CD4-positive, CD25-positive, alpha-beta regulatory T cell (primary cell): Measurements from ENCODE around the gene HIVEP3. TPM values are rescaled to one million over a fixed set of nuclear protein-coding genes. Genes with fewer than 3 reads are reported as not detected.
A peak's percentile ranks its signal among the peaks of the same experiment; 100 is the strongest.
"Not testable (repeated sequence)": the region's sequence is repeated elsewhere in the genome, so short reads cannot be mapped to it uniquely, and the experiment has no call there.

Experiments used
- ATAC-seq, 2 donors: fragments of 150-1000 bp; cut with Tn5 transposase; one replicate each; pipeline ENCODE4 v1.10.0; 2021; ENCODE audit warnings: low read depth in 2 of 2, moderate number of reproducible peaks in 2 of 2, moderate library complexity in 1 of 2
- DNase-seq, 3 donors: peaks; one replicate each; pipeline versions ENCODE4 v3.0.0 to v3.0.0-alpha.2; 2012 to 2022; ENCODE audit warnings: mixed read lengths in 1 of 3
- H3K27ac ChIP-seq: one replicate; pipeline ENCODE4 v1.7.0; 2013; ENCODE audit warnings: mild to moderate bottlenecking, low read length; ENCODE audit not compliant: insufficient read depth, poor library complexity, severe bottlenecking
- H3K27me3 ChIP-seq: one replicate; pipeline ENCODE4 v1.7.0; 2013; ENCODE audit warnings: low read length; ENCODE audit not compliant: control insufficient read depth, insufficient read depth
- H3K36me3 ChIP-seq: one replicate; pipeline ENCODE4 v1.7.0; 2013; ENCODE audit warnings: mild to moderate bottlenecking, low read length, moderate library complexity; ENCODE audit not compliant: control insufficient read depth, insufficient read depth
- H3K4me1 ChIP-seq: 2 replicates; pipeline ENCODE4 v1.7.0; 2013; ENCODE audit warnings: mild to moderate bottlenecking, low read length; ENCODE audit not compliant: insufficient read depth, control insufficient read depth, poor library complexity, severe bottlenecking
- H3K4me3 ChIP-seq: one replicate; pipeline ENCODE4 v1.7.0; 2013; ENCODE audit warnings: low read depth, mild to moderate bottlenecking, low read length, moderate library complexity
- H3K9me3 ChIP-seq, 2 experiments: 1 replicate in 1 of 2; 2 replicates in 1 of 2; pipeline ENCODE4 v1.7.0; 2013; ENCODE audit warnings: low read length in 2 of 2, mild to moderate bottlenecking in 1 of 2, moderate library complexity in 1 of 2; ENCODE audit not compliant: control insufficient read depth in 2 of 2
- H3K27ac Mint-ChIP-seq, 3 donors: one replicate each; pipeline ENCODE4 v1.8.0; 2020 to 2022; ENCODE audit warnings: mild to moderate bottlenecking in 3 of 3, mixed read lengths in 3 of 3, moderate library complexity in 2 of 3
- H3K27me3 Mint-ChIP-seq: one replicate; pipeline ENCODE4 v1.8.0; 2022; ENCODE audit warnings: mild to moderate bottlenecking, mixed read lengths
- H3K36me3 Mint-ChIP-seq: one replicate; pipeline ENCODE4 v1.8.0; 2020; ENCODE audit warnings: mixed read lengths
- H3K4me1 Mint-ChIP-seq, 4 donors: one replicate each; pipeline ENCODE4 v1.8.0; 2020 to 2022; ENCODE audit warnings: mixed read lengths in 4 of 4, mild to moderate bottlenecking in 1 of 4
- H3K4me3 Mint-ChIP-seq, 4 donors: one replicate each; pipeline ENCODE4 v1.8.0; 2020 to 2022; ENCODE audit warnings: mild to moderate bottlenecking in 4 of 4, mixed read lengths in 4 of 4, moderate library complexity in 3 of 4
- H3K9me3 Mint-ChIP-seq, 7 donors: one replicate each; pipeline ENCODE4 v1.8.0; 2020 to 2022; ENCODE audit warnings: mixed read lengths in 7 of 7, mild to moderate bottlenecking in 3 of 7, moderate library complexity in 2 of 7
- polyA plus RNA-seq, 4 donors: library from polyadenylated mRNA; unstranded; fragments of 300-500 nt; fragmentation: Illumina TruSeq; gene quantifications; one replicate each; pipeline ENCODE4 v1.2.3, GENCODE V29; 2021
- total RNA-seq: library from RNA; stranded (reverse); gene quantifications from one replicate; pipeline ENCODE4 v1.2.3, GENCODE V29; 2022

The HIVEP3 gene
- total and polyA plus RNA-seq, 5 donors from 2014 or later = 3.9 to 17.2 (median 7.5) TPM

DNA sequence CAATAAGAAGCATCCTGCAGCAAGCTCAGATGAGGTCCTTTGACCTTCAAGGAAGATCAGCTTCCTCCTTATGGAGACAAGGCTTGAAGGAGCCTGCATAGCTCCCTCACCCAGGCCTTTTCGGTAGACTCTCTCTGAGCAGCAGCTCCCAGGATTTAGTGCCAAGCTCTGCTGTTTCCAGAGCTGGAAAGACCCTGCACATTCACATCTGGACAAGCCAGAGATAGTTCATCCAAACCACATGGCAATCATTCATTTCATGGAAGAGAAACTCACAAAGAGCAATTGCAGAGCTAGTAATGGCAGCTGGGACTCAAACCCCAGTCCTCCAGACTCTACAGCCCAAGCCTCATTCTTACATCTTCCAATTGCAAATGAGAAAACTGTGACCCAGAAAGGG is 357.8 kb downstream of the HIVEP3 start:
- Histone ChIP-seq H3K9me3 (no peaks in the 10 kb centered on the region), H3K27me3 (no peaks in the 10 kb centered on the region), H3K36me3 (no peaks in the 10 kb centered on the region), H3K4me1 (no peaks in the 10 kb centered on the region), H3K4me3 (no peak overlapping the region), H3K27ac (no peak overlapping the region)
- ATAC-seq (no peak), DNase-seq (no peak)
- Mint-ChIP-seq H3K4me3 (no peak overlapping the region), H3K36me3 (peaks cover 51% of the 10 kb centered on the region), H3K4me1 (peaks cover 7 to 14% (median 11%) of the 10 kb centered on the region in 4 donors), H3K27ac (no peak overlapping the region), H3K9me3 (peaks cover 0 to 2% (median 0%) of the 10 kb centered on the region in 7 donors), H3K27me3 (no peaks in the 10 kb centered on the region)

DNA sequence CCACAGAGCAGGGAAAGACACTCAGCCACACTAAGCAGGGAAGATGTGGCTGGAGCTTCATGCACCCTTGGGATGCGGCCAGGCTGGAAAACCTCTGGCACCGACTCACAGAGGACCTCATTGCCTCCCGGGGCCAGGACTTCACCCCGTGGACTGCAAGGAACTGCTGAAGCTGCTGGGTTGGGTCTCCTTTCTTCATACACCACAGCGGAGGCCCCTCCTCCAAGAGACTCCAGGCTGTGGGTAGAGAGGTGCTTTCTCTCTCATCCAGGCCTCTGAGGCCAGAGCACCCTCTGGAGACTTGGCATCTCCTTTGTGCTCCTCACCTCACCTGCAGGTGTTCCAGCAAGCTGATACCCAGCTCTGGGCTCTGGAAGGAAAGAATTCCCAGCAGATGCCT is 358.2 kb downstream of the HIVEP3 start:
- Mint-ChIP-seq H3K4me3 (no peak overlapping the region), H3K4me1 (peaks cover 6 to 14% (median 10%) of the 10 kb centered on the region in 4 donors), H3K27me3 (no peaks in the 10 kb centered on the region), H3K36me3 (peaks cover 56% of the 10 kb centered on the region), H3K27ac (no peak overlapping the region), H3K9me3 (peaks cover 0 to 3% (median 2%) of the 10 kb centered on the region in 7 donors)
- Histone ChIP-seq H3K9me3 (no peaks in the 10 kb centered on the region), H3K27me3 (no peaks in the 10 kb centered on the region), H3K36me3 (no peaks in the 10 kb centered on the region), H3K4me1 (no peaks in the 10 kb centered on the region), H3K27ac (no peak overlapping the region), H3K4me3 (no peak overlapping the region)
- ATAC-seq (no peak), DNase-seq (no peak)

DNA sequence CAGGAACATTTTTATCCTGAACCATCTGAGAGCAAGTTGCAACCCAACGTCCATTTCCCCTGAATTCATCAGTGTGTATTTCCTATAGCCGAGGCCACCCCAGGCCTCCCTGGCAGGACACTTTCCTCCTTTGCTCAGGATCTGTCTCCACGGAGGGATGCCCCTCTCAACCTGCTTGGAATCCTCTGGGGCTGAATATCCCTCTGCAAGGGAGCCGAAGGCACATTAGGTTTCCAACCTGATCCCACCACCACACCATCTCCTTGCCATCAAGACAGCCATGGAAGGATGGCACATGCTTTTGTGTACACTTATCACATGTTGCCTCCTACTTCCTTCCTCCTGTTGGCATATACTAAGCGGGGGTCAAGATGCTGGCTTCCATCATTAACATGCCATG is 359.4 kb downstream of the HIVEP3 start:
- H3K9me3 Mint-ChIP-seq = peaks cover 0 to 4% (median 2%) of the 10 kb centered on the region in 7 donors
- H3K36me3 Mint-ChIP-seq = peaks cover 46% of the 10 kb centered on the region
- Histone ChIP-seq H3K9me3 (no peaks in the 10 kb centered on the region), H3K27ac (no peak overlapping the region), H3K4me1 (no peaks in the 10 kb centered on the region), H3K4me3 (no peak overlapping the region), H3K27me3 (no peaks in the 10 kb centered on the region), H3K36me3 (no peaks in the 10 kb centered on the region)
- DNase-seq (no peak), ATAC-seq (no peak)
- H3K4me3 Mint-ChIP-seq = no peak overlapping the region
- peaks cover 5 to 9% (median 6%) of the 10 kb centered on the region in 4 donors for H3K4me1 Mint-ChIP-seq
- no peaks in the 10 kb centered on the region for H3K27me3 Mint-ChIP-seq
- peak overlapping the region in 1 of 3 donors; percentile 3 for H3K27ac Mint-ChIP-seq

DNA sequence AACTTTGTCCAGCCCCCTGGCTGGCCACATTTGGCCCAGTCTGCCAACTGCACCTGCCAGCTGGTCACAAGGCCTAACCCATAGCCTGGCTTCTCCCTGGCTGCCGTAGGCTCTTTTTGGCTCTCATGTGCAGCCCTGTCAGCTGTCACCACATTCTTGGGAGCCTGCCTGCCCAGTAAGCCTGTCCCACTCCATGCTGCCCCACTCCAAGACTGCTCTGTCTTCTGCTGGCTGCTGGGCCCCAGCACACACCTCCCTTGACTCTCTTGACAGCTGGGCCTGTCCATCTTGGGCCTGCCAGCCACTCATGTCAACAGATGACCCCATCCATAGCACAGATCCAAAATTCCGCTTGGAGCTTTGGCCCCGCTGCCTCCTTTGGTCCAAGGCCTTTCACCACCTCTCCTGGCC is 360.0 kb downstream of the HIVEP3 start:
- H3K9me3 Mint-ChIP-seq = peaks cover 0 to 7% (median 2%) of the 10 kb centered on the region in 7 donors
- peaks cover 41% of the 10 kb centered on the region for H3K36me3 Mint-ChIP-seq
- ATAC-seq (no peak), DNase-seq (no peak)
- Histone ChIP-seq H3K27ac (no peak overlapping the region), H3K36me3 (no peaks in the 10 kb centered on the region), H3K27me3 (no peaks in the 10 kb centered on the region), H3K4me1 (no peaks in the 10 kb centered on the region), H3K9me3 (no peaks in the 10 kb centered on the region), H3K4me3 (no peak overlapping the region)
- H3K27ac Mint-ChIP-seq = no peak overlapping the region
- H3K4me3 Mint-ChIP-seq = no peak overlapping the region
- no peaks in the 10 kb centered on the region for H3K27me3 Mint-ChIP-seq
- peaks cover 3 to 5% (median 4%) of the 10 kb centered on the region in 4 donors for H3K4me1 Mint-ChIP-seq

DNA sequence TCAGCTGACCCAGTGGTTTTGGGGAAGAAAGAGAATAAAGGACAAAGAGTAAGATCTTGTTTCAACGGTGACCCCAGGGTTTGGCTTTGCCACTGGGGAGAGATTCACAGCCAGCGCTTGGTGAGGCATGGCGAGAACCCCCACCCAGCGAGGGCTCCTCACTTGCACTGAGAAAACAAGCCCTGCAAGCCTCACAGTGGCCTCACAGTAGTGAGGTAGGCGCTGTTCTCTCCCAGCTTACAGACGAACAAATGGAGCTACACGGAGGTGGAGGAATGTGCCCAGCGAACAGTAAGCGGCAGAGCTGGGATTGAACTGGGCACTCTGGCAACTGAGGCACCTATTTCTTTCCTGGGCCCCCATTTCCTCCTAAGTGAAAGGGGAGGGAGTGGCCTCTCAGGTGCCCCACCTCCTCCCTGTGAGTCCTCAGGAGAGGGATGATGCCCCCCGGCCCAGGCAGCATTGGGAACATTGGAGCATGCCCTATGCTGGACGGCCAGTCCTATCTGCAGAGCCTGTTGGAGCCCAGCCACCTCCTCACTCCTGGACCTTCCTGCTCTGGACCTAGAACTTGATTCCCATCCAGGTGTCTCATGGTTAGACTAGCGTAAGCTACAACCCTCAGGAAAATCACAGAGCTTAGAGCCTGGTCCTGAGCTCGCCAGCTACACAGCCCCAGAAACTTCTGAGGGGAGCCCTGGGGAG is 360.8 kb downstream of the HIVEP3 start:
- ATAC-seq (no peak), DNase-seq (no peak)
- no peaks in the 10 kb centered on the region for H3K27me3 Mint-ChIP-seq
- no peak overlapping the region for H3K27ac ChIP-seq
- no peaks in the 10 kb centered on the region for H3K4me1 ChIP-seq
- peak overlapping the region in 1 of 3 donors; percentile 11 for H3K27ac Mint-ChIP-seq
- H3K4me3 ChIP-seq = no peak overlapping the region
- H3K4me1 Mint-ChIP-seq = peaks cover 0 to 5% (median 0%) of the 10 kb centered on the region in 4 donors
- H3K36me3 ChIP-seq = no peaks in the 10 kb centered on the region
- peaks cover 39% of the 10 kb centered on the region for H3K36me3 Mint-ChIP-seq
- H3K27me3 ChIP-seq = no peaks in the 10 kb centered on the region
- no peaks in the 10 kb centered on the region for H3K9me3 ChIP-seq
- H3K4me3 Mint-ChIP-seq = no peak overlapping the region
- H3K9me3 Mint-ChIP-seq = peaks cover 1 to 11% (median 4%) of the 10 kb centered on the region in 7 donors

DNA sequence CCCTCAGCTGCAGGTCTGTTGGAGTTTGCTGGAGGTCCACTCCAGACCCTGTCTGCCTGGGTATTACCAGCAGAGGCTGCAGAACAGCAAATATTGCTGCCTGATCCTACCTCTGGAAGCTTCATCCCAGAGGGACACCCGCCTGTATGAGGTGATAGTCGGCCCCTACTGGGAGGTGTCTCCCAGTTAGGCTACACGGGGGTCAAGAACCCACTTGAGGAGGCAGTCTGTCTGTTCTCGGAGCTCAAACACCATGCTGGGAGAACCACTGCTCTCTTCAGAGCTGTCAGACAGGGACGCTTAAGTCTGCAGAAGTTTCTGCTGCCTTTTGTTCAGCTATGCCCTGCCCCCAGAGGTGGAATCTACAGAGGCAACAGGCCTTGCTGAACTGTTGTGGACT is 364.0 kb downstream of the HIVEP3 start:
- not testable (repeated sequence) for H3K4me3 ChIP-seq, H3K4me1 Mint-ChIP-seq, ATAC-seq, H3K4me3 Mint-ChIP-seq, H3K27ac Mint-ChIP-seq, DNase-seq, H3K27me3 ChIP-seq, H3K4me1 ChIP-seq, H3K36me3 ChIP-seq, H3K27ac ChIP-seq, H3K9me3 ChIP-seq, H3K27me3 Mint-ChIP-seq
- peaks cover 4 to 14% (median 11%) of the 10 kb centered on the region in 7 donors for H3K9me3 Mint-ChIP-seq
- H3K36me3 Mint-ChIP-seq = peaks cover 25% of the 10 kb centered on the region

DNA sequence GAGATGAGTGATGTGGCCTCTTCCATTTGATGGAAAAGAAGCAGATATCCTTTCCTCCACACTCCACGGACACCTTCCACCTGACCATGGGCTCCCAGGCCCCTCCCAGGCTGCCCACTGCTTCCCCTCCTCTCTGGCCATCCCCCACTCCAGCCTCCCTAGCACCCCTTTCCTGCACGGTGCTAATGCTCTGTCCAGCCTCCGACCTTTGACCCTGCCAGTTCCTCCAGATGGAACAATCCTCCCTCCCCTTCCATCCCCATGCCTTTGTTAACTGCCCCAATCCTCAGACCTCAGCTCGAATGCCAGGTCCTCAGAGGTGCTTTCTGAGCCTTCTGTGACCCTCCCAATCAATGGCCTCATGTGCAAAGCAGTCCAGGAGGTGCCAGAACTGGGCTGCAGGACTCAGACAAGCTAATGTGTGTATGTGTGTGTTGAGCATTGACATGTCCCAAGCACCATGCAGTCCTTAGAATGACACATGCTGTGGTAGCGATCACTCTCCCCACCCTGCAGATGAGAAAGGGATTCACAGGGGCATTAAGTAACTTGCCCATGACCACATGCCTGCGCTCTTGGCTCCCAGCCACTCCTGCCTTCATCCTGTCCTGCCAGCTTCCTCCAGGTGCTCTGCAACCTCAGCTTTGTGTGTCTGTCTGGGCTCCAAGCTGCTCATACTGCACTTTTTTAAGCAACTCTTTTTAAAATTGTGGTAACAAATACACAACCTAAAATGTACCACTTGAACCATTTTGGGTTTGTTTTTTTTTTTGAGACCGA is 370.8 kb downstream of the HIVEP3 start:
- ATAC-seq = no peak
- no peaks in the 10 kb centered on the region for H3K4me1 ChIP-seq
- no peaks in the 10 kb centered on the region for H3K27me3 ChIP-seq
- Mint-ChIP-seq H3K27me3 (no peaks in the 10 kb centered on the region), H3K36me3 (peaks cover 7% of the 10 kb centered on the region), H3K27ac (peak overlapping the region in 1 of 3 donors; percentile 74), H3K4me1 (peaks cover 0 to 4% (median 2%) of the 10 kb centered on the region in 4 donors), H3K4me3 (no peak overlapping the region), H3K9me3 (peaks cover 0 to 8% (median 7%) of the 10 kb centered on the region in 7 donors)
- H3K9me3 ChIP-seq = no peaks in the 10 kb centered on the region
- H3K27ac ChIP-seq = no peak overlapping the region
- H3K4me3 ChIP-seq = no peak overlapping the region
- H3K36me3 ChIP-seq = peaks cover 4% of the 10 kb centered on the region
- DNase-seq = no peak
